Peyer's patch (tissue), 4 donors: Measurements from ENCODE around the gene DLGAP1.

Experiments used
- POLR2A ChIP-seq, 2 donors: fragments of 450-650 bp; IDR thresholded peaks; one replicate each; pipeline ENCODE4 v1.5.1; 2017; ENCODE audit warnings: antibody characterized with exemption in 2 of 2, mild to moderate bottlenecking in 2 of 2, moderate library complexity in 2 of 2
- TF ChIP-seq, protein P1 (sequence below), 6 experiments: fragments of 450-650 bp in 4 of 6; fragments of 200-600 bp in 2 of 6; sonication (generic) in 1 of 6; IDR thresholded peaks; one replicate each; pipeline ENCODE4 v1.5.1; 2017 to 2019; ENCODE audit warnings: antibody characterized with exemption in 6 of 6, mild to moderate bottlenecking in 3 of 6, moderate library complexity in 1 of 6

DNA sequence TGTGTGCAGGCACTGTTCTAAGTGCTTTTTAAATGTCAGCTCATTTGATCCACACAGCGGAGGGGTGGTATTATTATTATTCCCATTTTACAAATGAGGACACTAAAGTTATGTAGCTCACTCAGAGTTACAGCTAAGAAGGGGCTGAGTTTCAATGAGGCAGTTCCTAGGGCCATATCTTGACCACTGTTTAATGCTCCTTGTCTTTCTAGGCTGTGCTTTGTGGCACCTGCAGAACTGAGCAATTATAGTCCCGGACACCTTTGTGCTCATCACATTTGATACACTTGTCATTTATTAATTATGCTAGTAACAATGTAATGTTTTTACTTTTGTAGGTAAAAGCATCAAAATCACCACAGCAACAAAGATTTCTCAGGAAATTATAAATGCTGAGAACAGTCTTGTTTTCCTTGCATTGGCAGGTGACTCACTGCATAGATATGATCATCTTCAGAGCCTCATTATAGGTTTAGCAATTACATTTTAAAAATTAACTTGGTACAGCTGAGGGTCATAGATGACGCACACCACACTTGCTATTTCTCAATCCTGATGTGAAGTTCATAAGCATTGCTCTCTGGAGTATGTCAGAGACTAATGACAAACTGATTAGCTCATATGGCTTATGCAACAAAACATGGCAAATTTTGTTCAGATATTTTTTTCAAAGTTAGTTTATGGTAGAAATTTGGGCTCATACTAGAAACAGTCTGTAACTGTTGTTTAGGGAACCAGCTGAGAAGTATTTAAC is 638.3 kb downstream of the DLGAP1 start:
- TF ChIP-seq POLR2A (IDR thresholded peaks at IDR 0.05): no peak
- TF ChIP-seq, protein P1, sequence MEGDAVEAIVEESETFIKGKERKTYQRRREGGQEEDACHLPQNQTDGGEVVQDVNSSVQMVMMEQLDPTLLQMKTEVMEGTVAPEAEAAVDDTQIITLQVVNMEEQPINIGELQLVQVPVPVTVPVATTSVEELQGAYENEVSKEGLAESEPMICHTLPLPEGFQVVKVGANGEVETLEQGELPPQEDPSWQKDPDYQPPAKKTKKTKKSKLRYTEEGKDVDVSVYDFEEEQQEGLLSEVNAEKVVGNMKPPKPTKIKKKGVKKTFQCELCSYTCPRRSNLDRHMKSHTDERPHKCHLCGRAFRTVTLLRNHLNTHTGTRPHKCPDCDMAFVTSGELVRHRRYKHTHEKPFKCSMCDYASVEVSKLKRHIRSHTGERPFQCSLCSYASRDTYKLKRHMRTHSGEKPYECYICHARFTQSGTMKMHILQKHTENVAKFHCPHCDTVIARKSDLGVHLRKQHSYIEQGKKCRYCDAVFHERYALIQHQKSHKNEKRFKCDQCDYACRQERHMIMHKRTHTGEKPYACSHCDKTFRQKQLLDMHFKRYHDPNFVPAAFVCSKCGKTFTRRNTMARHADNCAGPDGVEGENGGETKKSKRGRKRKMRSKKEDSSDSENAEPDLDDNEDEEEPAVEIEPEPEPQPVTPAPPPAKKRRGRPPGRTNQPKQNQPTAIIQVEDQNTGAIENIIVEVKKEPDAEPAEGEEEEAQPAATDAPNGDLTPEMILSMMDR (IDR thresholded peaks at IDR 0.05): no peak
